Stromal cell of bone marrow (primary cell): ENCODE data around the gene PASD1.
"Not testable (repeated sequence)": the region's sequence is repeated elsewhere in the genome, so short reads cannot be mapped to it uniquely, and the experiment has no call there.

Experiments used
- DNase-seq: peaks from one replicate; pipeline ENCODE4 v3.0.0-alpha.2; 2012; ENCODE audit warnings: low read depth

PASD1 gene, protein sequence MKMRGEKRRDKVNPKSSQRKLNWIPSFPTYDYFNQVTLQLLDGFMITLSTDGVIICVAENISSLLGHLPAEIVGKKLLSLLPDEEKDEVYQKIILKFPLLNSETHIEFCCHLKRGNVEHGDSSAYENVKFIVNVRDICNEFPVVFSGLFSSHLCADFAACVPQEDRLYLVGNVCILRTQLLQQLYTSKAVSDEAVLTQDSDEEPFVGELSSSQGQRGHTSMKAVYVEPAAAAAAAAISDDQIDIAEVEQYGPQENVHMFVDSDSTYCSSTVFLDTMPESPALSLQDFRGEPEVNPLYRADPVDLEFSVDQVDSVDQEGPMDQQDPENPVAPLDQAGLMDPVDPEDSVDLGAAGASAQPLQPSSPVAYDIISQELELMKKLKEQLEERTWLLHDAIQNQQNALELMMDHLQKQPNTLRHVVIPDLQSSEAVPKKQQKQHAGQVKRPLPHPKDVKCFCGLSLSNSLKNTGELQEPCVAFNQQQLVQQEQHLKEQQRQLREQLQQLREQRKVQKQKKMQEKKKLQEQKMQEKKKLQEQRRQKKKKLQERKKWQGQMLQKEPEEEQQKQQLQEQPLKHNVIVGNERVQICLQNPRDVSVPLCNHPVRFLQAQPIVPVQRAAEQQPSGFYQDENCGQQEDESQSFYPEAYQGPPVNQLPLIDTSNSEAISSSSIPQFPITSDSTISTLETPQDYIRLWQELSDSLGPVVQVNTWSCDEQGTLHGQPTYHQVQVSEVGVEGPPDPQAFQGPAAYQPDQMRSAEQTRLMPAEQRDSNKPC

DNA sequence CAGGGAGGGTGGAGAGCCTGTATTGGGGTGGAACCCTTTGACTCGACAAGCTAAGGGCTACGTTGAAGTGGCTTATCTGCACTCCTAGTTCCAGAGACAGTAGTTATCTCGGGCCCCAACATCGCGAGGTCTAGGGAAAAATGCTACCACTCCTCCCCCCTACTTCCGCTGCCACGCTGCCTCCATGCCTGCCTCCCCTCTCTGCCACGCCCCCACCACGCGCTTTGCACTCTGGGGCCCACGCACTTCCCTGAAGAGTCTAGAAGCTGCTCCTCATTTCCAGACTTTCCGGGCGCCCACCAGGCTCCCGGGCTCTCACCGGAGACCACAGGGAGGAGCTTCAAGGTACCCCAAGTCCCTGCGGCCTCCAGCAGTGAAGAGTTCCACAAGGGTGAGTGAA, at the start of gene PASD1:
Gene PASD1, plus strand, starts transcription at position 227 of the 400 bp plus-strand sequence. CDS start 37,879 bp downstream, outside the sequence.
- DNase-seq: no peak

DNA sequence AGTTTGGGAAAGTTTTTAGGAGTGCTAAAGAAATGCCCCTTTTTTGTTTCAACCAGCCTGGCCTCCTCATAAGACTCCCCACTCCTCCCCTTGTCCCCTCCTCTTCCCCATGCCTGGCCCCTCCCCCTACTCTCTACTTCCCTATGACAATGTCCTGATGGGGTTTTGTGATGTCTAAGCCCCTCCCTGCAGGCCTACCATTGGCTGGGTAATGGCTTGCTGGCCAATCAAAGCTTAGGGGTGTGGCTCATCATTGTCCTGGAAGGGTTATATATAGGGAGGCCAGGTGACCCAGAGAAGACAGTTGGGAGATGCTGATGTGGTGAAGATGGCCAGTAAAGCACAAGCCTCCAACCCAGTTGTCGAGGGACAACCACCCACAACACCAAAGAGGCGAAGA, 48.2 kb upstream of the PASD1 start:
- DNase-seq: no peak

DNA sequence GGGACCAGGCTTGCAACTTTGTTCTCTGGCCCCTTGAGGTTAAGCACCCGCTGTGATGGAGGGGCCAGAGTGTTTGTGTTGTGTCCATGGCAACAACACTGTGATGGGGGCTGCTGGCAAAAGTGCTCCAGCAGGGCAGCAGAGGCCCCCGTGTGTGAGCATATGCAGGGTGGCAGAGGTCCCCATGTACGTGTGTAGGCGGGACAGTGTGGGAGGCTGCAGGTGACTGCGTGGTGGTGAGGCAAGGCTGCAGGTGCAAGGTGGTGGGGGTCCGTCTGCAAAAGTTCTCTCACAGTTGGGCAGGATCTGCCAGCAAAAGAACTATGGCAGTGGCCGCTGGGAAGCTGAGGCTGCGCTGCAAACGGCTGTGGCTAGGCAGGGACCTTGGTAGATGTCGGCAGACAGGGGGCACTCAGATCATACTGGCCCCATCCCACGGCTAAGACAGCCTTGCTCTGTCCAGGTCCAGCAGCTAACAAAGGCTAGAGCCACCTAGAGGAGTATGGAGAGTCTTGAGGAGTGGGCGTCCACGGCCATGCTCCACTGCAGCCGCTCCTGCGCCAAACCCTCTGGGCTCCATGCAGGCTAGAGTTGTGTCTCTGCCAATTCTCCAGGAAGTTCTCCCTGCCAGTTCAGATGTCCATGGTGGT, 46.8 kb upstream of the PASD1 start:
- no peak for DNase-seq

DNA sequence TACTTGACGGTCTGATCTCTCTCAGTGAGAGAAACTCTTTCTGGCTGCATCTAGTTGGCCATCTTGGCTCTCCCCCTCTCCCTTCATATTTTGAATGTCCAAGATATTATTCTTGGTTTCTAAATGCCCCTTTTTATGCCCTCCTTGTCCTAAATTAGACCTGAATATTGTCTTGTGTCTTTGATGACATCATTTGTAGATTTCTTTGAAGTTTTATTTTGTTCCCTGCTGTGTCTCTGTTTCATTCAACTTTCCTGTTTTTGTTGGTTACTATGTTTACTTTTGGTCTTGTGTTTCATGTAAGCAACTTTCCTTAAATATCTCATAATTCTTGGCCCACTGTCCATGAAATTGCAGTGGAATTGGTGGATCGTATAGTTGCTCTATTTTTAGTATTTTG, 46.1 kb upstream of the PASD1 start:
- no peak for DNase-seq

- DNase-seq: no peak
Measured at GRCh38 chrX:151523351-151523750, 40.1 kb upstream of the PASD1 start.

GRCh38 chrX:151536571-151536970, 26.9 kb upstream of the PASD1 start:
- DNase-seq: no peak

GRCh38 chrX:151537572-151537971, 25.9 kb upstream of the PASD1 start:
- no peak for DNase-seq

DNA sequence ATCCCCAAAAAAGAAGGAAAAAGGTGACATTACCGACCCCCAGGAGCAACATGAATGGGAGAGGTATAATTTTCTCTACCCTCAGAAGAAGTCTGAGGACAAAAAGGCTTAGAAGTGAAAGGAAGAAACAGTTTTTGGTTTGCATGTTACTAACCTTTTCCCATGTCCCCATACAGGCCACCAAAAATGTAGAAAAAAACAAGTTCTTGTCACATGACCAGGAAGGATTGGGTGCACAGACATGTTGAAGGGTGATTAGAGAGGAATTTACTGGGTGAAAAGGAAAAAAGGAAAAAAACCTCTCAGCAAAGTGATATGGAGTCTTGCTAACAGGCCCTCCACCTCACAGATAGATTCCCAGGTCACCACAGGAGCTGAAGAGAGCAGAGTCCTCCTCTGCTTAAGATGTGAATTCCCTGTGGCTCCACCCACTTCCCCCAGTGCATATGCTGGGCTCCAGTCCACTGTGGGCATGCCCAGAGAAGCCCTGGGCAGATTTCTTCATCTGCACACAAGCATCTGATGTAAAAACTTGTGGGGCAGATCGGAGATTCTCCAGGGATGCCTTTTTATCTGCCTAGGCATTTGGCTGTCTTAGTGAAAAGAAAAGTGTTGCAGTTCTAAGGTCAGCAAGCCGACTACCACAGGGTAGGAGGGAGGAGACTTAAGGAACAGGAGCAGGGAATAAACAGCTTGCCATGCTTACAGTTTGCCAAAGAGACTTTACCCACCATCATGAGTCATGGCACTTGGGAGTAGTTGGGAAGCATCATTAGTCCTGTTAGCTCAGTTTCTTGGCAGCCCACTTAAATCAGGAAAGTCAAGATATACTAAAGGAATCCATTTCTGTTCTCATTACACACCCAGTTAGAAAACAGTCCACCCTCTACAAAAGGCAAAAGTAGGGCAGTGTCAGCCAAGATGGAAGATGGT, 25.0 kb upstream of the PASD1 start:
- DNase-seq: peak; percentile 33

DNA sequence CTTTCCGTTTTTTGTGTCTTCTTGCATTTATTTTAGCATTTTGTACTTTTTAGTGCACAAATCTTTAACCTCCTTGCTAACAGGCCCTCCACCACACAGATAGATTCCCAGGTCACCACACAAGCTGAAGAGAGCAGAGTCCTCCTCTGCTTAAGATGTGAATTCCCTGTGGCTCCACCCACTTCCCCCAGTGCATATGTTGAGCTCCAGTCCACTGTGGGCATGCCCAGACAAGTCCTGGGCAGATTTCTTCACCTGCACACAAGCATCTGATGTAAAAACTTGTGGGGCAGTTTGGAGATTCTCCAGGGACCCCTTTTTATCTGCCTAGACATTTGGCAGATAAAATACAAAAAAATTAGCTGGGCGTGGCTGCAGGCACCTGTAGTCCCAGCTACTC, 19.8 kb upstream of the PASD1 start:
- no peak for DNase-seq

DNA sequence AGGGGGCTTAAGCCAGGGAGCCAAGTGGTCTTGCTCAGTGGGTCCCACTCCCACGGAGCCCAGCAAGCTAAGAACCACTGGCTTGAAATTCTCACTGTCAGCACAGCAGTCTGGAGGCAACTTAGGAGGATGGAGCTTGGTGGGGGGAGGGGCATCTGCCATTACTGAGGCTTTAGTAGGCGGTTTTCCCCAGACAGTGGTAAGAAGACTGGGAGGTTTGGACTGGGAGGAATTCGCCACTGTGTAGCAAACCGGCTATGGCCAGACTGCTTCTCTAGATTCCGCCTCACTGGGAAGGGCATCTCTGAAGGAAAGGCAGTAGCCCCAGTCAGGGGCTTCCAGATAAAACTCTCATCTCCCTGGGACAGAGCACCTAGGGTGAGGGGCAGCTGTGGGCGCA, 17.2 kb upstream of the PASD1 start:
- DNase-seq: not testable (repeated sequence)

DNA sequence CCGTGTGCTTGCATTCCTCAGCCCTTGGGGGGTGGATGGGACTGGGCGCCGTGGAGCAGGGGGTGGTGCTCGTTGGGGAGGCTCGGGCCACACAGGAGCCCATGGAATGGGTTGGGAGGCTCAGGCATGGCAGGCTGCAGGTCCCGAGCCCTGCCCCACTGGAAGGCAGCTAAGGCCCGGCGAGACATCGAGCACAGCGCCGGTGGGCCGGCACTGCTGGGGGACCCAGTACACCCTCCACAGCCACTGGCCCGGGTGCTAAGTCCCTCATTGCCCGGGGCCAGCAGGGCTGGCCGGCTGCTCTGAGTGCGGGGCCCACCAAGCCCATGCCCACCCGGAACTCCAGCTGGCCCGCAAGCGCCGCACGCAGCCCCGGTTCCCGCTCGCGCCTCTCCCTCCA, 12.3 kb upstream of the PASD1 start:
- DNase-seq: not testable (repeated sequence)

DNA sequence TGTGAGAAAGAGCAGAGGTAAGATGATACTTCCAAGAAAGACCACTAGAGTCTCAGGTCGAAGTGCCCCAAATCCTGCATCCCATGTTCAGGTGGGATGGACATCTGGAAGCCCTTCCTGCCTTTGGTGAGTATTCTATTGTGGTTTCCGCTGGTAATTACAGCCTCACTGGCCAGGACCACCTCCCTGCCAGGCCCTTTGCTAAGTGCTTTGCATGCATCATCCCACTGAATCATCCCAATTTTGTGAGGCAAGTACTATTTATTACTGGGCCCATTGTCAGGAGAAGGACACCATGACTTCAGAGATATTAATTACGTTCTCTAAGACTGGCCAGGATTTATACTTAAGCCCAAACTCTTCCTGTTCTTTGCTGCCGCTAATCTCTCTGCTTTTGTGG, 10.7 kb upstream of the PASD1 start:
- no peak for DNase-seq

DNA sequence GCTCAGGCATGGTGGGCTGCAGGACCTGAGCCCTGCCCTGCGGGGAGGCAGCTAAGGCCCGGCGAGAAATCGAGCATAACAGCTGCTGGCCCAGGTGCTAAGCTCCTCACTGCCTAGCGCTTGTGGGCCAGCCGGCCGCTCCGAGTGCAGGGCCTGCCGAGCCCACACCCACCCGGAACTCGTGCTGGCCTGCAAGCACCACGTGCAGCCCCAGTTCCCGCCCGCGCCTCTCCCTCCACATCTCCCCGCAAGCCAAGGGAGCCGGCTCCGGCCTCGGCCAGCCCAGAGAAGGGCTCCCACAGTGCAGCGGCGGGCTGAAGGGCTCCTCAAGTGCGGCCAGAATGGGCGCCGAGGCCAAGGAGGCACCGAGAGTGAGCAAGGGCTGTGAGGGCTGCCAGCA, 8.2 kb upstream of the PASD1 start:
- DNase-seq: not testable (repeated sequence)

GRCh38 chrX:151562485-151562884, 990 bp upstream of the PASD1 start:
- DNase-seq: not testable (repeated sequence)

DNA sequence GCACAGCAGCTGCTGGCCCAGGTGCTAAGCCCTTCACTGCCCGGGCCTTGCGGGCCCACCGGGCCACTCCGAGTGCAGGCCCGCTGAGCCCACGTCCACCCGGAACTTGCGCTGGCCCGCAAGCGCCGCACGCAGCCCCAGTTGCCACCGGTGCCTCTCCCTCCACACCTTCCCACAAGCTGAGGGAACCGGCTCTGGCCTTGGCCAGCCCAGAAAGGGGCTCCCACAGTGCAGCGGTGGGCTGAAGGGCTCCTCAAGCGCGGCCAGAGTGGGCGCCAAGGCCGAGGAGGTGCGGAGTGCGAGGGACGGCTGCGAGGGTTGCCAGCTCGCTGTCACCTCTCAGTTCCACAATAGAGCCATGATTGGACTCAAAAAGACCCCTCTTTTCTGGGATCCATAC, 472 bp upstream of the PASD1 start:
- not testable (repeated sequence) for DNase-seq

- no peak for DNase-seq
Measured at GRCh38 chrX:151564035-151564434, 560 bp downstream of the PASD1 start.

DNA sequence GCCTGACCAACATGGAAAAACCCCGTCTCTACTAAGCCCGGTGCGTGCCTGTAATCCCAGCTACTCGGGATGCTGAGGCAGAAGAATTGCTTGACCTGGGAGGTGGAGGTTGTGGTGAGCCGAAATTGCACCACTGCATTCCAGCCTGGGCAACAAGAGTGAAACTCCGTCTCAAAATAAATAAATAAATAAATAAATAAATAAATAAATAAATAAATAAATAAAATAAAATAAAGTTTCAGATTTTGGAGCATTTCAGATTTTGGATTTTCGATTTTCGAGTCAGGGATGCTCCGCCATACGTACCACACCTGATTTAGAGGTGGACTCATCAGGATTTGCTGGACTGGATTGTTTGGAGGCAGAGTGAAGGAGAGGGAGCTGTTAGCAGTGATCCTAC, 3.4 kb downstream of the PASD1 start:
- DNase-seq: not testable (repeated sequence)

DNA sequence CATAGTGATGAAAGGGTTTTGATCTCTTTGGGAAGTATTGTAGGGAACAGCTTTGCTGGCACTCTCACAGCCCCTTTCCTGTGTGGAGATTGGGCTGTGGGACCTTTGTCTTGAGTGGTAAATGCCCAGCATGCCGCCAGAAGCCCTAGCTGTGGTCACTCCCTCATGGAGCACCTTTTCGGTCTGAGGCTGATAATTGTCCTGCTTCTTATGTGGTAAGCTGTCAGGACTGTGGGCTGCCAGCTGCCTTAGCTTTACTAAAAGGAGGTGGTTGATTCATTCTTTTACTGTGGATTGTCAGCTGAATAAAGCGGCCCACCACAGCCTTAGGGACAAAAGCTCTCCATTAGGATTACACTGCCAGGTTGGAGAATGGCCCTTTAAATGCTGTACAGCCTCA, 7.1 kb downstream of the PASD1 start:
- no peak for DNase-seq

- DNase-seq: not testable (repeated sequence)
Measured at GRCh38 chrX:151593384-151593783, 29.9 kb downstream of the PASD1 start.

DNA sequence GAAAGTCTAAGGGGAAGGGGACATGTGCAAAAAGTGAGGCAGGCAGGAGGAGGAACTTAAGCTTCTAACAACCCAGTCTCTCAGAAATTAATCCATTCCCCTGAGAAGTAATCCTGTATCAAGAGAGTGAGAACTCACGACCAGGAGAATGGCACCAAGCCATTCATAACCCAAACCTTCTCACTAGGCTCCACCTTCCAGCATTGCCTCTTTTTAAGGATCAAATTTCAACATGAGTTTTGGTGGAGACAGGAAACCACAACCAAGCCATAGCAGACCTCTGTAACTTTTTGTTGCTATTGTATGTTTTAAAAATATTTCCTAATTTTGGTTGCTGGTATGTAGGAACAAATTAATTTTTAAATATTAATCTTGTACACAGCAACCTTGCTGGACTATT, 32.8 kb downstream of the PASD1 start:
- DNase-seq: no peak

GRCh38 chrX:151604931-151605330, 41.5 kb downstream of the PASD1 start:
- DNase-seq: no peak

- no peak for DNase-seq
Measured at GRCh38 chrX:151609222-151609621, 45.7 kb downstream of the PASD1 start.
